H54 (cell line): Measurements from ENCODE around the gene PPARA.

ENCODE experiments used
- DNase-seq: peaks from one replicate; pipeline ENCODE4 v3.0.0; 2011; ENCODE audit warnings: low spot score, mixed read lengths; ENCODE audit not compliant: insufficient read length
- FAIRE-seq: peaks from 3 replicates; lab custom pipeline; 2011; peaks lifted over from hg19 to GRCh38; lab: Jason Lieb, UNC
- POLR2A ChIP-seq: IDR thresholded peaks from 2 replicates; pipeline ENCODE4 v1.6.1; 2011; ENCODE audit warnings: low read depth, mild to moderate bottlenecking, low read length

The PPARA gene

GRCh38 chr22:46278656-46279645, 128.6 kb downstream of the PPARA start:
- FAIRE-seq: no peak
- DNase-seq: no peak
- TF ChIP-seq POLR2A: no peak

- no peak for DNase-seq
- FAIRE-seq: no peak
- TF ChIP-seq POLR2A: no peak
Measured at GRCh38 chr22:46280063-46280817, 129.9 kb downstream of the PPARA start.

- FAIRE-seq: no peak
- no peak for TF ChIP-seq POLR2A
Measured at GRCh38 chr22:46280999-46281623, 130.8 kb downstream of the PPARA start.

GRCh38 chr22:46281866-46282678, 131.7 kb downstream of the PPARA start:
- TF ChIP-seq POLR2A: no peak
- FAIRE-seq: no peak

More at GRCh38 chr22:46280999-46281623, 130.8 kb downstream of the PPARA start:
- DNase-seq: no peak

GRCh38 chr22:46286006-46286405, 135.7 kb downstream of the PPARA start:
- DNase-seq (no peak), FAIRE-seq (no peak)
- no peak for TF ChIP-seq POLR2A

More at GRCh38 chr22:46281866-46282678, 131.7 kb downstream of the PPARA start:
- DNase-seq: no peak

- no peak for FAIRE-seq
Measured at GRCh38 chr22:46286941-46287872, 136.9 kb downstream of the PPARA start.

GRCh38 chr22:46287873-46288751, 137.8 kb downstream of the PPARA start:
- DNase-seq (no peak), FAIRE-seq (no peak)
- no peak for TF ChIP-seq POLR2A

More at GRCh38 chr22:46286941-46287872, 136.9 kb downstream of the PPARA start:
- TF ChIP-seq POLR2A: no peak
- no peak for DNase-seq

- no peak for FAIRE-seq
- no peak for DNase-seq
- TF ChIP-seq POLR2A: no peak
Measured at GRCh38 chr22:46288846-46289243, 138.5 kb downstream of the PPARA start.

- FAIRE-seq: no peak
- DNase-seq: no peak
- TF ChIP-seq POLR2A: no peak
Measured at GRCh38 chr22:46289244-46289891, 139.0 kb downstream of the PPARA start.

GRCh38 chr22:46290121-46290842, 140.0 kb downstream of the PPARA start:
- no peak for FAIRE-seq
- TF ChIP-seq POLR2A: no peak
- no peak for DNase-seq
